ENCODE measurements around the gene FOXRED2. TPM values are rescaled to one million over a fixed set of nuclear protein-coding genes. Genes with fewer than 3 reads are reported as not detected.

FOXRED2 gene
- total RNA-seq, 2 experiments from 2014 or later = 16.7 to 17.5 TPM

GRCh38 chr22:36486619-36487384, 20.0 kb downstream of the FOXRED2 start:
- intact Hi-C loops (cut with micrococcal nuclease) = no loop called here
- H3K9me3 Mint-ChIP-seq = no peaks in the 10 kb centered on the region

GRCh38 chr22:36481393-36482168, 25.3 kb downstream of the FOXRED2 start, which contains the start of gene TXN2:
Gene TXN2 (minus strand): TSS chr22:36481640. CDS start chr22:36480837, 803 bp downstream.
- intact Hi-C loops (cut with micrococcal nuclease) = no loop called here
- CTCF ChIA-PET = interaction anchor here (1.1 to 2.3 kb wide), 4 partner anchors 11 to 195 kb away, joined by 3 to 11 read pairs (median 6); no protein-coding TSS in a partner anchor
- TF ChIP-seq CTCF (IDR thresholded peaks at IDR 0.05) = no peak
- Mint-ChIP-seq H3K9me3 (no peaks in the 10 kb centered on the region), H3K36me3 (ENCODE audit: low read depth) (peaks cover 18% of the 10 kb centered on the region), H3K27ac (peak within 1 kb of the TSS; percentile 97), H3K27me3 (no peaks in the 10 kb centered on the region), H3K4me1 (ENCODE audit: low read depth) (peaks cover 18% of the 10 kb centered on the region), H3K4me3 (peak within 1 kb of the TSS; percentile 99)
- peak; percentile 98 for DNase-seq
- POLR2A ChIA-PET = interaction anchor here (0.6 to 3.0 kb wide), 14 partner anchors 19 to 498 kb away, joined by 3 to 12 read pairs (median 4); partner anchors contain the start of genes EIF3D and MYH9
- peak; percentile 91 for ATAC-seq

More at GRCh38 chr22:36486619-36487384, 20.0 kb downstream of the FOXRED2 start:
- peak; percentile 69 for TF ChIP-seq CTCF (IDR thresholded peaks at IDR 0.05)
- peaks cover 24% of the 10 kb centered on the region for H3K36me3 Mint-ChIP-seq (ENCODE audit: low read depth)
- H3K27ac Mint-ChIP-seq = no peak overlapping the region
- ATAC-seq (no peak), DNase-seq (peak; percentile 80)
- no peaks in the 10 kb centered on the region for H3K27me3 Mint-ChIP-seq
- ChIA-PET POLR2A (interaction anchor here (1.1 to 1.6 kb wide), 2 partner anchors 117 to 228 kb away, joined by 3 read pairs; no protein-coding TSS in a partner anchor), CTCF (interaction anchor here (0.6 to 3.8 kb wide), 51 partner anchors 9 to 331 kb away, joined by 3 to 56 read pairs (median 4); partner anchors contain the start of genes APOL1, APOL2 and MYH9)
- peaks cover 8% of the 10 kb centered on the region for H3K4me1 Mint-ChIP-seq (ENCODE audit: low read depth)
- no peak overlapping the region for H3K4me3 Mint-ChIP-seq

- peak overlapping the region; percentile 99 for H3K4me3 Mint-ChIP-seq
- intact Hi-C loops (cut with micrococcal nuclease) = no loop called here
- TF ChIP-seq CTCF (IDR thresholded peaks at IDR 0.05) = no peak
- ATAC-seq (no peak), DNase-seq (no peak)
- H3K27ac Mint-ChIP-seq = peak overlapping the region; percentile 97
- peaks cover 18% of the 10 kb centered on the region for H3K36me3 Mint-ChIP-seq (ENCODE audit: low read depth)
- peaks cover 18% of the 10 kb centered on the region for H3K4me1 Mint-ChIP-seq (ENCODE audit: low read depth)
- ChIA-PET CTCF (interaction anchor here (2.3 kb wide), 1 partner anchor 10 kb away, joined by 11 read pairs; no protein-coding TSS in a partner anchor), POLR2A (interaction anchor here (0.8 to 3.0 kb wide), 9 partner anchors 19 to 180 kb away, joined by 3 to 12 read pairs (median 5); partner anchors contain the start of genes EIF3D and MYH9)
- H3K27me3 Mint-ChIP-seq = no peaks in the 10 kb centered on the region
- H3K9me3 Mint-ChIP-seq = no peaks in the 10 kb centered on the region
These were observed 25.9 kb downstream of the FOXRED2 start for GRCh38 chr22:36480941-36481392.

GRCh38 chr22:36478966-36479365, 27.9 kb downstream of the FOXRED2 start:
- intact Hi-C loops (cut with micrococcal nuclease) = no loop called here
- no peak for TF ChIP-seq CTCF (IDR thresholded peaks at IDR 0.05)
- H3K4me3 Mint-ChIP-seq = no peak overlapping the region
- H3K27me3 Mint-ChIP-seq = no peaks in the 10 kb centered on the region
- H3K4me1 Mint-ChIP-seq (ENCODE audit: low read depth) = peaks cover 18% of the 10 kb centered on the region
- no peak for DNase-seq
- ChIA-PET POLR2A (interaction anchor here (1.2 kb wide), 1 partner anchor 12 kb away, joined by 3 read pairs; no protein-coding TSS in a partner anchor), CTCF (interaction anchor here (1.9 to 2.3 kb wide), 2 partner anchors 8 to 178 kb away, joined by 7 to 11 read pairs; no protein-coding TSS in a partner anchor)
- no peaks in the 10 kb centered on the region for H3K9me3 Mint-ChIP-seq
- peaks cover 28% of the 10 kb centered on the region for H3K36me3 Mint-ChIP-seq (ENCODE audit: low read depth)
- ATAC-seq = no peak
- no peak overlapping the region for H3K27ac Mint-ChIP-seq

All from activated CD8-positive, alpha-beta T cell treated with anti-CD3 and anti-CD28 coated beads for 36 hours (primary cell).